Stimulated activated CD8-positive, alpha-beta memory T cell treated with anti-CD3 and anti-CD28 coated beads, Interleukin-7, amount 100 ng/mL, for 1 hour (primary cell): ENCODE measurements around the gene AURKAIP1.
A peak's percentile ranks its signal among the peaks of the same experiment; 100 is the strongest.
"Not testable (repeated sequence)": the region's sequence is repeated elsewhere in the genome, so short reads cannot be mapped to it uniquely, and the experiment has no call there.

Source experiments
- DNase-seq, 2 donors: peaks; one replicate each; pipeline ENCODE4 v3.0.0-alpha.2; 2020; ENCODE audit warnings: low read depth in 2 of 2

The AURKAIP1 gene

DNA sequence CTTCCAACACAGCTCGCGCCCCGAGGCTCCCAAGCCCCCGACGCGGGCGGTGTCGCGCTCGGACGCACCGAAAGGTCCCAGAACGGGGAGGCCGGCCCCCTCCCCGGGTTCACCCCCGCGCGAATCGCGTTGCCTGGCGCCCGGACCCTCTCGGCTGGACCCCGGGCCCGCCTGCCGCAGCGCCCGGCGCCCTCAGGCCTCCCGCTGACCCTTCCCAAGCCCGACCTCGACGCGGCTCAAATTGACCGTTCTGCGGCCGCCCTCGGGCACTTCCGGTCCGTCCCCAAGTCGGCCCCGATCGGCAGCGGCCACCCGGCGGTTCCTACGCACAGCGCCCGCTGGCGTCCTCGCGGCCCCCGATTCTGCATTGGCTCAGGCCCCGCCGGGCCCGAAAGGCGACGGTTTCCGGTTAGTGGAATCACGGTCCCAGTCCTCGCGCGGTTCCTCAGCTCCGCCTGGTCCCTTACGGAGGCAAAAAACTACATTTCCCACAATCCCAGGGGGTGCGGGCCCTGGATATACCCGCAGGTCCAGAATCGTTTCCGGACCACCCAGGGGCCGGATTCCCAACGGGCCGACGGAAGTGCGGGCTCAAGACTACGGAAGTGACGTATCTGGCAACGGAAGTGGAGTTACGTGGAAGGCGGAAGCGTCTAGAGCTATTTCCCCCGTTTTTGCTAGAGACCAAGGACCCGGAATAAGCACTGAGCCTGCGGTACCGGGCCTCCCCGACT is at the start of gene AURKAIP1:
Gene AURKAIP1 (minus strand): TSS at position 279 of the 734 bp plus-strand sequence. CDS start 451 bp downstream, outside the sequence.
- peak; percentile 82 to 88 for DNase-seq

- no peak for DNase-seq
Observed at GRCh38 chr1:1424707-1425106, 49.7 kb upstream of the AURKAIP1 start.

DNA sequence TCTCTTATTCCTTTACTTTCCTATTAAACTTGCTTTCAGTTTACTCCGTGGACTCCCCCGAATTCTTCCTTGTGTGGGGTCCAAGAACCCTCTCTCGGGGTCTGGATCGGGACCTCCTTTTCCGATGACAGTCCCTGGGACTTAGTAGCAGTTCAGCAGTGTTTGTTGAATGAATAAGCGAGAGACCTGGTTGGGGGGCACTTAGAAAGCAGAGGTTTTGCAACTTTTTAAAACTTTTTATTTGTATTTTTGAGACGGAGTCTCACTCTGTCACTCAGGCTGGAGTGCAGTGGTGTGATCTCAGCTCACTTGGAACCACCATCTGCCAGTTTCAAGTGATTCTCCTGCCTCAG is 48.2 kb upstream of the AURKAIP1 start:
- DNase-seq = no peak

- no peak for DNase-seq
Observed at GRCh38 chr1:1422465-1423244, 47.6 kb upstream of the AURKAIP1 start.

GRCh38 chr1:1421907-1422464 is 47.0 kb upstream of the AURKAIP1 start:
- DNase-seq = no peak

DNA sequence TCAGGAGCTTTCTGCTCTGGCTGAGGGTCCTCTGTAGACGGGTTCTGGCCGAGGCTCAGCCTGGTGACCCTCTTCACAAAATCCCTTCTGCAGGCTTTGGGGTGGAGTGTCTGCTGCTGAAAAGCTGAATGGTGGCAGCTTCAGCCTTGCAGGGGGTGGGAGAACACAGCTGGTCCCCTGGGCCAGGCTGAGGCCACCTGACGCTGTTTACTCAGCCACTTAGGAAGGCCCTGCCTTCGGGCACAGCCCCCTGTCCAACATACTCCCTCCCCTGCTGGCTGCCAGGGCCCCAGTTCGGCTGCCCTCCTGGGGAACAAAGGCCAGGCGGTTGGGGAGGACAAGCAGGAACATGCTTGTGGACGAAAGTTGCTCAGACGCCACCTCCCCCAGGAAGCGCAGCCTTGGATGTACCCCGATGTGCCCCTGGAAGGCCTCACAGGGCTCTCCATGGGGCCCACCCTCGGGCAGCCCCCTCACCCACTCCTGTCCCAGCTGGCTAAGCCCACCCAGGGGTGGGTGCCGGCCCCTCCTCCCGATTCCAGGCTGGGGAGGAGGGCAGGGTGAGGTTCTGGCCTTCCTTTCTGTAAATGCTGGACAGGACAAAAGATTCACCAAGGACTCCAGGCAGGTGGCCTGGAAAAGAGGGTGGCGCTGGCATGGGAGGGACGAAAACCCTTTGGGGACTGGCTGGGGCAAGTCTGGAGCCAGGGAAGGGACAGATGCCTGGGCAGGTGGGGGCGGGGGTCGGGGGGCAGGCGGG is 46.3 kb upstream of the AURKAIP1 start, which contains the start of gene ANKRD65:
Gene ANKRD65 (minus strand): TSS at position 130 of the 760 bp plus-strand sequence. CDS start 271 bp downstream, outside the sequence.
- DNase-seq = no peak

DNA sequence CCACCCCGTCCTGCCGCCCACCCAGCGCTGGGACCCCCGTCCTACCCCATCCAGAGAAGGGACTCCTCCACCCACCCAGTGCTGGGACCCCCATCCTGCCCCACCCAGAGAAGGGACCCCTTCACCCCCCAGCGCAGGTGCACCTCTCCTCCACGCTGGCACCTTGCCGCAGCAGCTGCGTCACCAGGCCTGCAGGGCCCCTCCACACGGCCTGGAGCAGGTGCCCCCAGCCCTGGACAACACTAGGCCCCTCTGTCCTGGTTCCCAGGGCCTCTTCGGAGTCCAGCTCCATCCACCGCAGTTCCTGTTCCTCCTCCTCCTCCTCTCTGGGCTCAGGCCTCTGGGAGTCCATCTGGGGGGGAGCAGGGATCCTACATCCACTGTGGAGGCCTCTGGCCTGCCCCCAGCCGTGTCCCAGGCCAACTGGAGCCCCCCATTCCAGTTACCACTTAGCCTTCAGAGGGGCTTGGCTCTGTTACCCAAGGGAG is 45.7 kb upstream of the AURKAIP1 start:
- DNase-seq = no peak

DNA sequence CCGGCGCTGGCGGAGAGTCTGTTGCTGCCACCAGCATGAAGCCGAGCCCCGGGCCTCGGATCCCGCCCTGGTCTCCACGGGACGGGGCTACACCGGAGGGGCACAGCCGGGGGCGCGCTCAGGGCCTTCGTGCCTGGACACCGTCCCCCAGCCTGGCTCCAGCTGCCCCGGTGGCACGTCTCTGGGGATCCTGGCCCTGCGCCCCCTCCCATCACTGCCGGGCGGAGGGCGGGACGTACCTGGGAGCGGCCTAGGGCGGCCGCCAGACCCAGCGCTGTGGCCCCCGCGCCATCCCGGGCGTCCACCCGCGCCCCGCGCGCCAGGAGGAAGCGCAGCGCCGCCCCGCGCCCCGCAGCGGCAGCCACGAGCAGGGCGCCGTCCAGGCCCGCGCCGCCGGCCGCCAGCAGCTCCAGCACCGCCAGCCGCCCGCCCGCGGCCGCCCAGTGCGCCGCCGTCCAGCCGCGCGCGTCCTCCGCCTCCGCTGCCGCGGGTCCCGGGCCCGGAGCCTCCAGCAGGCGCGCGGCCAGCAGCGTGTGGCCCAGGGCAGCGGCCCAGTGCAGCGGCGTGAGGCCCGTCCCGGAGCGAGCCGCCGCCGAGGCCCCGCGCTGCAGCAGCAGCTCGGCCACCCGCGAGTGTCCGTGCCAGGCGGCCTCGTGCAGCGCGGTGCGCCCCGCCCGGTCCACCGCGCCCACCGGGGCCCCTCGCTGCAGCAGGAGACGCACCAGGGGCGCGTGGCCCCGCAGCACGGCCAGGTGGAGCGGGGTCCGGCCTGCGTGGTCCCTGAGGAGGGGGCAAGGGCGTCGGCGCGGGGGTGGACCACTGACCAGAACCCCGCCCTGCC is 45.0 kb upstream of the AURKAIP1 start:
- no peak for DNase-seq

DNA sequence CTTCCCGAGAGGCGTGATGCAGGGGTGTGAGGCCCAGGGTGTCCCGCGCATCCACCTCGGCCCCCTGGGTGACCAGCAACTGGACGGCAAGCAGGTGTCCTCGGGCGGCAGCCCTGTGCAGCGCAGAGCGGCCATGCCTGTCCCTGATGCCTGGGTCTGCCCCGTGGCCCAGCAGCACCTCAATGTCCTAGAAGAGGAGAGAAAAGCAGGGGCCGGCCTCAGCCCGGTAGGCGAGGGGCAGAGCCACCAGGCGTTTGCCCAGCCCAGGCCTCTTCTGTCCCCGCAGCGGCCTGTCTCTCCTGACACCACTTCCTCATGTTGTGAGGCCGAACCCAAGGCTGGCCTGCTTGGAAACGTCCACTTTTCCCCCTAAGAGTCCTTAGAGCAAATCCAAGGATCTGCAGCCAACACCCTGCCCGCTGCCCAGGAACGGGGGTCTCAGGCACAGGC is 44.4 kb upstream of the AURKAIP1 start:
- no peak for DNase-seq

- DNase-seq = no peak
Observed at GRCh38 chr1:1418464-1419362, 43.7 kb upstream of the AURKAIP1 start.

- not testable (repeated sequence) for DNase-seq
Observed at GRCh38 chr1:1417825-1418463, 42.9 kb upstream of the AURKAIP1 start.

DNA sequence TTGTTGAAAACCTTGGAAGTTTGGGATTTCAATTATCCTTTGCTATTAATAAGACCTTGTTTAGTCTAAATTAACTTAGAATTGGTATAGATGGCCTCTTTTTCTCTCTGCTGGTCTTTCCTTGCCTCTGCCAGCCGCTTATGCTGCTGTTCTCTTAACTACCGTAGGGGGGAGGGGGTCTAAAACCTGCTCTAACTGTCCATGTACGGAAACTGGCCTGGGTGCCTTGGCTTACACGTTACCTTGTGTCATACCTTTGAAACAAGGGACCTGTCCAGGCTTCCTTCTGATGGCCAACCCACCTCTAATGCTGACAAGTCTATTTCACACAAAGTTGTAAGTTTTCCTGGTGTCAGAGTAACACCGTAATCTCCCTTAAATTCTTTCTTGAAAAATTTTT is 42.4 kb upstream of the AURKAIP1 start:
- DNase-seq = not testable (repeated sequence)

DNA sequence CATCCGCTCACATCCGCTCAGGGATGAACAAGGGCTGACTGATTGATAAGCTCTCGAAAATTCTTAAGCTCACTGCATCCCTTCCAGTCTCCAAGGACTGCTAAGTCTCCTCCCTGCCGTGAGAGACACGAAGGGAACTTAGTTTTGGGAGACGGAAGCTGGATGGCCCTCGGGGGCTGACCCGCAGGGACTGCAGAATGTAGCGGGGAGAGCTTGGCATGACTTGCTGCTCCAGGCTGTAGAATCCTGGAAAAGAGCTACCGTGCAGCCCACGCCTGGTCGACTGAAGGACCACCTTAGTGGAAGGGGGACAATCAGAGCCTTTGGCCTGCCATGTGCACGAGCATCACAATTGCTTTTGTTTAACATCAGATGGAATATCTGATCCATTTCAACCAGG is 40.7 kb upstream of the AURKAIP1 start:
- DNase-seq = no peak

DNA sequence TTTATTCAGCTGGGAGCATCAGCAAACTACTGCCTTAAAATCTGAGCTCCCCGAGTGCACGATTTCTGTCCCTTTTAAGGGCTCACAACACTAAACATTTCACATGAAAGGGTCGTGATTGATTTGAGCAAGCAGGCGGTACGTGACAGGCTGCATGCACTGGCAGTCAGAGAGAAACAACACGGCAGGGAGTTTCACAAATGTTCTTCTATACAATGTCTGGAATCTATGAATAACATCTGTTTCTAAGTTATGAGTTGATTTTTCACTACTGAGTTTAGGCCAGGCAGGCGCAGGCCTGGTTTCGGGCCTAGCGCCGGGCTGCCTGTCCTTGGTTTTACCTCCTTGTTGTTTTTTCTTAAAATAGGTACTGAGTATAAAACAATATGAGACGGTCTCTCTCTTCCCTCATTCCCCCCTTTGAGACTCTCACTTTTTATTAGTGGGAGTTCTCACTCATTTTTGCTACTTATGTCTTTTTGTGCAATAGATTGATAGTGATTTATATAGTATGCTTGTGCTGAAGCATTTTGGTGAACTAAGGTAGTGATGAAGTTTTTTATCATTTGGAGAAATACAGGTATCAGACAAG is 37.4 kb upstream of the AURKAIP1 start:
- not testable (repeated sequence) for DNase-seq

DNA sequence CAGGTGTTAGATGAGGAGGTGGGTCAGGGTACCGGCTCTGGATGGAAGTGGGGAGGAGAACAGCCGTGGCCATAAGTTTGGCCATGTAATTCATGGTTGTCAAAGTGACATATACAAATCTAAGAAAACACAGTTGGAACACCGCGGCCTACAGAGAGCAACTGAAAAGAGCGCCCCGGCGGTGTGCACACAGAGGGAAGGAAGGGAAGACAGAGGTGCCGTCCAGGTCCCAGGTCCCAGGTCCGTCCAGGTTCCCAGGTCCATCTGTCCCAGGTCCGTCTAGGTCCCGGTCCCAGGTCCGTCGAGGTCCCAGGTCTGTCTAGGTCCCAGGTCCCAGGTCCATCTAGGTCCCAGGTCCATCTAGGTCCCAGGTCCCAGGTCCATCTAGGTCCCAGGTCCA is 36.6 kb upstream of the AURKAIP1 start:
- DNase-seq = no peak

GRCh38 chr1:1410238-1410637 is 35.2 kb upstream of the AURKAIP1 start:
- DNase-seq = not testable (repeated sequence)

DNA sequence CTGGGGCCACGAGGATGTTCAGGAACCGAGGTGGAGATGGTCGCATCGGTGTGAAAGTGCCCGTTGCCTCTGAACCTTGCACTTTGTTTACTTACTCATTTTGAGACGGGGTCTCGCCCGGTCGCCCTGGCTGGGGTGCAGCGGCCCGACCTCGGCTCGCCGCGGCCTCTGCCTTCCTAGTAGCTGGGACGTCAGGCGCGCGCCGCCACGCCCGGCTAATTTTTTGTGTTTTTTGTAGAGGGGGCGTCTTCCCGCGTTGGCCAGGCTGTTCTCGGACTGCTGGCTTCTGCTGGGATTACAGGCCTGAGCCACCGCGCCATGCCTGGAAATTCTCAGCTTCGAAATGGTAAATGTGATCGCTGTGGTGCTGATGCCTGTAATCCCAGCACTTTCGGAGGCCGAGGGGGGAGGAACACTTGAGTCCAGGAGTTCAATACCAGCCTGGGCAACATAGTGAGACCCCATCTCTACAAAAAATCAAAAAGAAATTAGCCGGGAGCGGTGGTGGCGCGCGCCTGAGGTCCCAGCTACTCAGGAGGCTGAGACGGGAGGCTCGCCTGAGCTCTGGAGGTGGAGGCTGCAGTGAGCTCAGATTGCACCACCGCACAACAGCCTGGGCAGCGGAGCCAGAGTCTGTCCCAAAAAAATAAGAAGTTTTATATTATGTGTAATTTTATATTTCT is 32.8 kb upstream of the AURKAIP1 start:
- no peak for DNase-seq
